ENCODE data around the gene FHOD3.

FHOD3 gene

GRCh38 chr18:36284268-36284667 is 13.2 kb upstream of the FHOD3 start:
- Histone ChIP-seq H3K4me3 (replicated peaks; ENCODE audit: insufficient read depth, low read length) (no peak overlapping the region), H3K27me3 (ENCODE audit: insufficient read depth, poor library complexity, severe bottlenecking) (peaks cover 23% of the 10 kb centered on the region), H3K27ac (replicated peaks) (no peak overlapping the region)
- TF ChIP-seq CTCF (IDR thresholded peaks at IDR 0.05; ENCODE audit: insufficient read depth, low read length): no peak
- TF ChIP-seq POLR2AphosphoS5 (IDR thresholded peaks at IDR 0.05; ENCODE audit: low read depth): no peak
- TF ChIP-seq REST (IDR thresholded peaks at IDR 0.05; ENCODE audit: insufficient replicate concordance, low read depth): no peak
- TF ChIP-seq SPI1 (IDR thresholded peaks at IDR 0.05; ENCODE audit: borderline replicate concordance, low read depth): no peak
- no peak for TF ChIP-seq GABPA (IDR thresholded peaks at IDR 0.05; ENCODE audit: low read depth)
- DNase-seq (ENCODE audit: low read depth in 1 of 2, low spot score in 1 of 2): no peak

- TF ChIP-seq GABPA (IDR thresholded peaks at IDR 0.05; ENCODE audit: low read depth): no peak
- peak; percentile 95 for TF ChIP-seq CTCF (IDR thresholded peaks at IDR 0.05; ENCODE audit: insufficient read depth, low read length)
- Histone ChIP-seq H3K27ac (replicated peaks) (no peak overlapping the region), H3K27me3 (ENCODE audit: insufficient read depth, poor library complexity, severe bottlenecking) (peaks cover 21% of the 10 kb centered on the region), H3K4me3 (replicated peaks; ENCODE audit: insufficient read depth, low read length) (no peak overlapping the region)
- peak in 1 of 2 experiments; percentile 47 for DNase-seq (ENCODE audit: low read depth in 1 of 2, low spot score in 1 of 2)
Observed at GRCh38 chr18:36284671-36285295, 12.7 kb upstream of the FHOD3 start.

GRCh38 chr18:36287653-36288052 is 9.9 kb upstream of the FHOD3 start:
- peaks cover 16% of the 10 kb centered on the region for H3K27me3 ChIP-seq (ENCODE audit: insufficient read depth, poor library complexity, severe bottlenecking)
- TF ChIP-seq CTCF (IDR thresholded peaks at IDR 0.05; ENCODE audit: insufficient read depth, low read length) (no peak), REST (IDR thresholded peaks at IDR 0.05; ENCODE audit: insufficient replicate concordance, low read depth) (no peak), SPI1 (IDR thresholded peaks at IDR 0.05; ENCODE audit: borderline replicate concordance, low read depth) (no peak), POLR2AphosphoS5 (IDR thresholded peaks at IDR 0.05; ENCODE audit: low read depth) (no peak), GABPA (IDR thresholded peaks at IDR 0.05; ENCODE audit: low read depth) (no peak)
- no peak overlapping the region for H3K27ac ChIP-seq (replicated peaks)
- H3K4me3 ChIP-seq (replicated peaks; ENCODE audit: insufficient read depth, low read length): no peak overlapping the region
- no peak for DNase-seq (ENCODE audit: low read depth in 1 of 2, low spot score in 1 of 2)

GRCh38 chr18:36288689-36289088 is 8.8 kb upstream of the FHOD3 start:
- Histone ChIP-seq H3K4me3 (replicated peaks; ENCODE audit: insufficient read depth, low read length) (no peak overlapping the region), H3K27ac (replicated peaks) (no peak overlapping the region), H3K27me3 (ENCODE audit: insufficient read depth, poor library complexity, severe bottlenecking) (peaks cover 22% of the 10 kb centered on the region)
- DNase-seq (ENCODE audit: low read depth in 1 of 2, low spot score in 1 of 2): no peak
- no peak for TF ChIP-seq REST (IDR thresholded peaks at IDR 0.05; ENCODE audit: insufficient replicate concordance, low read depth)
- no peak for TF ChIP-seq CTCF (IDR thresholded peaks at IDR 0.05; ENCODE audit: insufficient read depth, low read length)
- no peak for TF ChIP-seq GABPA (IDR thresholded peaks at IDR 0.05; ENCODE audit: low read depth)
- no peak for TF ChIP-seq POLR2AphosphoS5 (IDR thresholded peaks at IDR 0.05; ENCODE audit: low read depth)
